K562 (cell line): ENCODE data around the gene CD52. TPM values are rescaled to one million over a fixed set of nuclear protein-coding genes. Genes with fewer than 3 reads are reported as not detected.

Source experiments
- ATAC-seq: fragments of 200-7000 bp; cut with Tn5 transposase; 3 replicates; pipeline ENCODE4 v1.9.1; 2020; ENCODE audit warnings: moderate library complexity
- BruUV-seq: library from RNA; stranded (reverse); fragments of 400-500 nt; replicated peaks from 2 replicates; lab custom pipeline; 2021; lab: Mats Ljungman, UMichigan
- CTCF ChIA-PET: fragments of 300-600 bp; formaldehyde crosslinking; extraction: SDS; loops from one replicate; lab custom pipeline; 2021; ENCODE audit warnings: low intra/inter-chr PET ratio; lab: Yijun Ruan, JAX
- POLR2A ChIA-PET: fragments of 300-600, 350-650 bp; sonication (Branson Sonifier 250); formaldehyde crosslinking; extraction: SDS; loops from one replicate; lab custom pipeline; 2021; ENCODE audit warnings: antibody characterized with exemption, inconsistent platforms; lab: Yijun Ruan, JAX
- DNase-seq, 4 experiments: peaks; one replicate each; pipeline versions ENCODE4 v3.0.0 to v3.0.0-alpha.2; 2011 to 2018; ENCODE audit warnings: low spot score in 3 of 4, mixed read lengths in 3 of 4; ENCODE audit errors: extremely low read depth in 1 of 4
- FAIRE-seq: peaks from 2 replicates; lab custom pipeline; 2011; peaks lifted over from hg19 to GRCh38; lab: Jason Lieb, UNC
- H2AFZ ChIP-seq: 2 replicates; pipeline ENCODE4 v1.6.0; 2011; ENCODE audit warnings: low read depth, low read length, control low read depth, inconsistent platforms
- H3K27ac ChIP-seq: fragments of 200-600 bp; 3 replicates; pipeline ENCODE4 v1.8.0; 2011; ENCODE audit warnings: low read depth, mild to moderate bottlenecking, control low read depth, inconsistent platforms, low read length, moderate library complexity, mixed read lengths; ENCODE audit errors: extremely low read depth
- H3K27me3 ChIP-seq, 2 experiments: fragments of 300-600 bp in 1 of 2; 2 replicates in 1 of 2; 3 replicates in 1 of 2; pipeline versions ENCODE4 v1.6.0 to v1.8.0; 2011; ENCODE audit warnings: inconsistent platforms in 2 of 2, low read length in 2 of 2, mild to moderate bottlenecking in 1 of 2, mixed read lengths in 1 of 2, moderate library complexity in 1 of 2; ENCODE audit not compliant: control insufficient read depth in 2 of 2, insufficient read depth in 2 of 2
- H3K36me3 ChIP-seq: fragments of 300-600 bp; 3 replicates; pipeline ENCODE4 v1.8.0; 2011; ENCODE audit warnings: mild to moderate bottlenecking, low read length, inconsistent platforms; ENCODE audit not compliant: control insufficient read depth, insufficient read depth
- H3K4me1 ChIP-seq, 2 experiments: fragments of 200-600 bp in 1 of 2; replicated peaks in 1 of 2; 2 replicates in 1 of 2; 3 replicates in 1 of 2; pipeline versions ENCODE4 v1.5.1 to v1.8.0; 2011; ENCODE audit warnings: inconsistent platforms in 2 of 2, low read length in 2 of 2, mild to moderate bottlenecking in 1 of 2, mixed read lengths in 1 of 2, moderate library complexity in 1 of 2; ENCODE audit not compliant: control insufficient read depth in 2 of 2, insufficient read depth in 2 of 2
- H3K4me2 ChIP-seq: 2 replicates; pipeline ENCODE4 v1.6.1; 2011; ENCODE audit warnings: low read length, control low read depth, inconsistent platforms, mixed read lengths; ENCODE audit not compliant: insufficient read depth
- H3K4me3 ChIP-seq: fragments of 200-600 bp; sonication (generic), shearing (Covaris generic); 2 replicates; pipeline ENCODE4 v1.5.1; 2016; ENCODE audit warnings: control low read depth, inconsistent platforms
- H3K79me2 ChIP-seq: fragments of 200-600 bp; 3 replicates; pipeline ENCODE4 v1.8.0; 2011; ENCODE audit warnings: low read length, inconsistent platforms; ENCODE audit not compliant: control insufficient read depth, insufficient read depth
- H3K9ac ChIP-seq, 2 experiments: 2 replicates each; pipeline versions ENCODE4 v1.6.0 to v1.6.1; 2011; ENCODE audit warnings: low read depth in 2 of 2, low read length in 2 of 2, control low read depth in 1 of 2, inconsistent platforms in 1 of 2, mild to moderate bottlenecking in 1 of 2, mixed read lengths in 1 of 2; ENCODE audit not compliant: insufficient read depth in 1 of 2
- H3K9me1 ChIP-seq: one replicate; pipeline ENCODE4 v1.6.0; 2011; ENCODE audit warnings: inconsistent platforms, mild to moderate bottlenecking, low read length, moderate library complexity; ENCODE audit not compliant: control insufficient read depth, insufficient read depth
- H3K9me3 ChIP-seq: replicated peaks from 2 replicates; pipeline ENCODE4 v1.5.1; 2011; ENCODE audit warnings: low read depth, low read length, inconsistent platforms; ENCODE audit not compliant: control insufficient read depth, insufficient read depth
- H4K20me1 ChIP-seq: replicated peaks from 2 replicates; pipeline ENCODE4 v1.6.1; 2011; ENCODE audit warnings: low read length, inconsistent platforms, mixed read lengths; ENCODE audit not compliant: control insufficient read depth, insufficient read depth
- BCOR ChIP-seq: fragments of 450-650 bp; IDR thresholded peaks from 2 replicates; pipeline ENCODE4 v1.6.1; 2016
- HDAC3 ChIP-seq: fragments of 450-650 bp; IDR thresholded peaks from 2 replicates; pipeline ENCODE4 v1.6.1; 2018; ENCODE audit warnings: borderline replicate concordance, mild to moderate bottlenecking, moderate library complexity; ENCODE audit not compliant: partially characterized antibody
- HDGF ChIP-seq: fragments of 450-650 bp; IDR thresholded peaks from 2 replicates; pipeline ENCODE4 v1.6.1; 2016
- KDM1A ChIP-seq, 2 experiments: fragments of 450-650 bp; IDR thresholded peaks; 2 replicates each; pipeline ENCODE4 v1.6.1; 2016; ENCODE audit warnings: mild to moderate bottlenecking in 2 of 2
- LARP7 ChIP-seq: fragments of 450-650 bp; IDR thresholded peaks from 2 replicates; pipeline ENCODE4 v1.6.1; 2016
- RBM25 ChIP-seq: fragments of 200-400 bp; formaldehyde crosslinking; IDR thresholded peaks from 2 replicates; pipeline ENCODE4 v1.6.1; 2018; ENCODE audit warnings: low read length, low read depth, moderate library complexity; ENCODE audit not compliant: severe bottlenecking
- ZBTB40 ChIP-seq, 2 experiments: fragments of 450-650 bp in 1 of 2; sonication (generic) in 1 of 2; formaldehyde crosslinking in 1 of 2; IDR thresholded peaks; 2 replicates each; pipeline versions ENCODE4 v1.7.1 to v1.9.0; 2016 to 2022; ENCODE audit warnings: inconsistent platforms in 1 of 2, mild to moderate bottlenecking in 1 of 2, missing genetic modification reagents in 1 of 2
- WGBS: fragments of 100-300 bp; shearing (Covaris generic); methylation state at CpG from one replicate; pipeline ENCODE4 v1.1.6; 2016; ENCODE audit warnings: low coverage, mixed read lengths; ENCODE audit not compliant: insufficient coverage; ENCODE audit errors: missing lambda C conversion rate; 5-methylcytosine and 5-hydroxymethylcytosine counted together
- in situ Hi-C: fragments of 300-500 bp; cut with MboI; formaldehyde crosslinking; loops from 4 replicates; pipeline ENCODE4 v1.15.0; 2018; ENCODE audit warnings: inconsistent platforms, mixed read lengths
- intact Hi-C: fragments of 100-400 bp; cut with micrococcal nuclease; formaldehyde crosslinking; loops from 2 replicates; pipeline ENCODE4 v1.14.2; 2022
- polyA plus RNA-seq, 8 experiments: library from polyadenylated mRNA; depleted of rRNA in 4 of 8; stranded (reverse) in 5 of 8; unstranded in 3 of 8; fragments of >200 nt; fragmentation: Nextera tagmentation in 2 of 8; fragmentation: Illumina TruSeq in 1 of 8; extraction: Ambion mirVana in 2 of 8; extraction: Trizol in 1 of 8; gene quantifications; 2 replicates each; pipeline versions ENCODE4 v1.2.1 to v1.2.3, GENCODE V29; 2011 to 2014; ENCODE audit warnings: inconsistent platforms in 1 of 8, missing spikeins in 1 of 8
- total RNA-seq, 7 experiments: library from RNA; depleted of rRNA in 6 of 7; stranded (reverse); fragments of >200 nt in 6 of 7; fragmentation: Illumina TruSeq in 2 of 7; extraction: Trizol in 2 of 7; gene quantifications; 2 replicates each; pipeline versions ENCODE4 v1.2.1 to v1.2.3, GENCODE V29; 2011 to 2021; ENCODE audit warnings: low replicate concordance in 1 of 7
- TF ChIP-seq, protein P1 (sequence below): fragments of 450-650 bp; IDR thresholded peaks from 2 replicates; pipeline ENCODE4 v1.6.1; 2017; ENCODE audit warnings: antibody characterized with exemption, mild to moderate bottlenecking

Gene CD52
- total and polyA plus RNA-seq, 9 of the 15 experiments (the other 6 are each of a cell fraction or from before 2014, with no cell fraction given) = 34.9 to 488 (median 173) TPM

DNA sequence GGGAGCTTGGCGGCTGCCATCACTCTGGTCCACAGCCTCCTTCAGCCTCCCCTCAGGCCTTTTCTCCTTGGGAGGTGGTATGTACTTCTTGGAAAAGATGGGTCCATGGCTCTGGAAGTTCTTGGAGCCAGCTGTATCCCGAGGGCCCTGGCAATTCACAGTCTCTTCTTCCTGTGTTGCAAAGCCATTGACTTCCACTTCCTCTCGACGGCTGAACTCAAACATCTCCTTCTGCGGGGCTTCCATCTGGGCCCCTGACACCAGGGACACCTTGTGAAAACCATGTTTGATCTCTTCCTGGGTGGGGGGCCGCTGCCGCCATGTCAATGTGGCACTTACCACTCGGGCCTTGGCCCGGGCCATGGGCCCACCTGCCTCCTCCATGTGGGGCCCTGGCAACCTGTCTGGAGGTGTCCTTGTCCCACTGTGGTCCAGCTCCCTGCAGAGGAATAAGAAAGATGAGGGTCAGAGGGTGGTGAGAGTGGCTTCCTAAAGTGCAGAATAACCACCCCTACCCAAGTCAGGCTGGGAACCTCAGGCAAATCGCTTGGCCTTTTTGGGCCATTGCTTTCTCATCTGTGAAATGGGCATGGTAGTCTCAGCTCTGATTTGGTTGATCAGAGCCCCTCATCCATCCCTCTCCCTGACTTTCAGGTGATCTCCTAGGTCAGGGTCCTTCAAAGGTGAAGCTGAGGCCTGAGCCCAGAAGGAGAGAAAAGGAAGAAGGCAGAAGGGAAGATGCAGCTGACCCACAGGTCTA lies 28.7 kb downstream of the CD52 start:
- Histone ChIP-seq H3K27ac (no peak overlapping the region), H3K4me2 (no peak overlapping the region), H3K27me3 (no peaks in the 10 kb centered on the region), H3K4me3 (no peak overlapping the region), H3K9ac (peak overlapping the region in 1 of 2 experiments; percentile 24; a peak in 1 of 4 replicates), H2AFZ (no peak overlapping the region), H3K79me2 (no peaks in the 10 kb centered on the region), H4K20me1 (no peaks in the 10 kb centered on the region), H3K36me3 (no peaks in the 10 kb centered on the region), H3K4me1 (peaks cover 15 to 24% of the 10 kb centered on the region in 2 experiments), H3K9me3 (no peaks in the 10 kb centered on the region), H3K9me1 (no peaks in the 10 kb centered on the region)
- in situ Hi-C loops (no loop called here), intact Hi-C loops (no loop called here)
- BruUV-seq = no TSS peak
- ChIA-PET POLR2A (interaction anchor here (0.8 to 4.0 kb wide), 6 partner anchors 9 to 416 kb away, joined by 3 to 24 read pairs (median 4); partner anchors contain the start of genes CD52 and CEP85), CTCF (no interaction called here)
- DNase-seq = no peak
- no peak for ATAC-seq
- no peak for FAIRE-seq
- WGBS = 32% methylated on average over 10 of the region's 10 CpGs
- TF ChIP-seq HDGF (no peak), ZBTB40 (IDR thresholded peaks at IDR 0.05) (no peak), ZBTB40 (CRISPR knock-in tag; IDR thresholded peaks at IDR 0.05) (no peak), LARP7 (no peak), BCOR (0 out of 2 replicates have a peak, but pooled peaks have one; percentile 23), HDAC3 (no peak), KDM1A (IDR thresholded peaks at IDR 0.05) (0 out of 4 replicates have a peak, but pooled peaks of 1 of the 2 experiments have one; percentile 26), RBM25 (peak; percentile 23)
- TF ChIP-seq, protein P1, sequence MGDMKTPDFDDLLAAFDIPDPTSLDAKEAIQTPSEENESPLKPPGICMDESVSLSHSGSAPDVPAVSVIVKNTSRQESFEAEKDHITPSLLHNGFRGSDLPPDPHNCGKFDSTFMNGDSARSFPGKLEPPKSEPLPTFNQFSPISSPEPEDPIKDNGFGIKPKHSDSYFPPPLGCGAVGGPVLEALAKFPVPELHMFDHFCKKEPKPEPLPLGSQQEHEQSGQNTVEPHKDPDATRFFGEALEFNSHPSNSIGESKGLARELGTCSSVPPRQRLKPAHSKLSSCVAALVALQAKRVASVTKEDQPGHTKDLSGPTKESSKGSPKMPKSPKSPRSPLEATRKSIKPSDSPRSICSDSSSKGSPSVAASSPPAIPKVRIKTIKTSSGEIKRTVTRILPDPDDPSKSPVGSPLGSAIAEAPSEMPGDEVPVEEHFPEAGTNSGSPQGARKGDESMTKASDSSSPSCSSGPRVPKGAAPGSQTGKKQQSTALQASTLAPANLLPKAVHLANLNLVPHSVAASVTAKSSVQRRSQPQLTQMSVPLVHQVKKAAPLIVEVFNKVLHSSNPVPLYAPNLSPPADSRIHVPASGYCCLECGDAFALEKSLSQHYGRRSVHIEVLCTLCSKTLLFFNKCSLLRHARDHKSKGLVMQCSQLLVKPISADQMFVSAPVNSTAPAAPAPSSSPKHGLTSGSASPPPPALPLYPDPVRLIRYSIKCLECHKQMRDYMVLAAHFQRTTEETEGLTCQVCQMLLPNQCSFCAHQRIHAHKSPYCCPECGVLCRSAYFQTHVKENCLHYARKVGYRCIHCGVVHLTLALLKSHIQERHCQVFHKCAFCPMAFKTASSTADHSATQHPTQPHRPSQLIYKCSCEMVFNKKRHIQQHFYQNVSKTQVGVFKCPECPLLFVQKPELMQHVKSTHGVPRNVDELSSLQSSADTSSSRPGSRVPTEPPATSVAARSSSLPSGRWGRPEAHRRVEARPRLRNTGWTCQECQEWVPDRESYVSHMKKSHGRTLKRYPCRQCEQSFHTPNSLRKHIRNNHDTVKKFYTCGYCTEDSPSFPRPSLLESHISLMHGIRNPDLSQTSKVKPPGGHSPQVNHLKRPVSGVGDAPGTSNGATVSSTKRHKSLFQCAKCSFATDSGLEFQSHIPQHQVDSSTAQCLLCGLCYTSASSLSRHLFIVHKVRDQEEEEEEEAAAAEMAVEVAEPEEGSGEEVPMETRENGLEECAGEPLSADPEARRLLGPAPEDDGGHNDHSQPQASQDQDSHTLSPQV = no peak
